HepG2 (cell line): ENCODE measurements around the gene FRMD3. TPM values are rescaled to one million over a fixed set of nuclear protein-coding genes. Genes with fewer than 3 reads are reported as not detected.

Experiments
- ATAC-seq: fragments of 200-7000 bp; cut with Tn5 transposase; 3 replicates; pipeline ENCODE4 v1.9.1; 2020; ENCODE audit warnings: mild to moderate bottlenecking, moderate library complexity
- BruUV-seq: library from RNA; stranded (reverse); fragments of 400-500 nt; replicated peaks from 2 replicates; lab custom pipeline; 2021; lab: Mats Ljungman, UMichigan
- CTCF ChIA-PET: fragments of 300-600 bp; formaldehyde crosslinking; extraction: SDS; loops from one replicate; lab custom pipeline; 2021; ENCODE audit warnings: low total read pairs, inconsistent platforms, low intra/inter-chr PET ratio; lab: Yijun Ruan, JAX
- POLR2A ChIA-PET: fragments of 350-600 bp; sonication (Branson Sonifier 250); formaldehyde crosslinking; loops from one replicate; lab custom pipeline; 2020; ENCODE audit warnings: antibody characterized with exemption, inconsistent platforms; lab: Yijun Ruan, JAX
- DNase-seq: peaks from one replicate; pipeline ENCODE4 v3.0.0-alpha.2; 2015; ENCODE audit warnings: low spot score
- FAIRE-seq: peaks from 3 replicates; lab custom pipeline; 2011; peaks lifted over from hg19 to GRCh38; lab: Jason Lieb, UNC
- H2AFZ ChIP-seq: one replicate; pipeline ENCODE4 v1.6.1; 2011; ENCODE audit warnings: low read length, inconsistent platforms
- H3K27ac ChIP-seq: fragments of 300-600 bp; 3 replicates; pipeline ENCODE4 v1.8.0; 2011; ENCODE audit warnings: mixed run types, mild to moderate bottlenecking, mixed read lengths, low read length, inconsistent platforms; ENCODE audit not compliant: insufficient read depth; ENCODE audit errors: extremely low read length
- H3K27me3 ChIP-seq, 2 experiments: fragments of 200-600 bp in 1 of 2; 2 replicates in 1 of 2; 3 replicates in 1 of 2; pipeline versions ENCODE4 v1.6.0 to v1.8.0; 2011; ENCODE audit warnings: low read length in 2 of 2, mild to moderate bottlenecking in 2 of 2, moderate library complexity in 2 of 2, inconsistent platforms in 1 of 2; ENCODE audit not compliant: insufficient read depth in 2 of 2, control insufficient read depth in 1 of 2
- H3K36me3 ChIP-seq, 2 experiments: fragments of 200-600 bp in 1 of 2; replicated peaks in 1 of 2; 2 replicates in 1 of 2; 3 replicates in 1 of 2; pipeline versions ENCODE4 v1.5.1 to v1.8.0; 2011; ENCODE audit warnings: low read length in 2 of 2, inconsistent platforms in 1 of 2; ENCODE audit not compliant: insufficient read depth in 2 of 2, control insufficient read depth in 1 of 2
- H3K4me1 ChIP-seq: 2 replicates; pipeline ENCODE4 v1.5.1; 2012; ENCODE audit warnings: low read length, inconsistent platforms; ENCODE audit not compliant: insufficient read depth
- H3K4me2 ChIP-seq: 2 replicates; pipeline ENCODE4 v1.6.0; 2011; ENCODE audit warnings: low read depth, low read length, inconsistent platforms
- H3K4me3 ChIP-seq, 3 experiments: fragments of 200-600 bp in 1 of 3; sonication (generic), shearing (Covaris generic) in 1 of 3; replicated peaks in 1 of 3; 2 replicates each; pipeline ENCODE4 v1.5.1; 2011 to 2016; ENCODE audit warnings: low read length in 3 of 3, inconsistent platforms in 2 of 3, low read depth in 2 of 3, mild to moderate bottlenecking in 2 of 3, control low read depth in 1 of 3, mixed read lengths in 1 of 3; ENCODE audit not compliant: insufficient read depth in 1 of 3
- H3K79me2 ChIP-seq: one replicate; pipeline ENCODE4 v1.6.1; 2011; ENCODE audit warnings: low read length, inconsistent platforms; ENCODE audit not compliant: insufficient read depth
- H3K9ac ChIP-seq: 2 replicates; pipeline ENCODE4 v1.6.0; 2011; ENCODE audit warnings: mild to moderate bottlenecking, low read depth, low read length, inconsistent platforms; ENCODE audit not compliant: insufficient read depth
- H3K9me3 ChIP-seq: 2 replicates; pipeline ENCODE4 v1.5.1; 2012; ENCODE audit warnings: mild to moderate bottlenecking, low read length
- H4K20me1 ChIP-seq: 2 replicates; pipeline ENCODE4 v1.6.0; 2011; ENCODE audit warnings: inconsistent platforms, mild to moderate bottlenecking, low read length, moderate library complexity; ENCODE audit not compliant: insufficient read depth
- CCAR2 ChIP-seq: fragments of 200-400 bp; formaldehyde crosslinking; optimal IDR thresholded peaks from 2 replicates; pipeline ENCODE3; 2018; ENCODE audit warnings: low read depth, mild to moderate bottlenecking, low read length, moderate library complexity
- CENPX ChIP-seq: sonication (generic); formaldehyde crosslinking; IDR thresholded peaks from 2 replicates; pipeline ENCODE4 v1.9.0; 2021; ENCODE audit warnings: mild to moderate bottlenecking, missing genetic modification reagents, moderate library complexity
- CREM ChIP-seq, 2 experiments: sonication (generic) in 1 of 2; formaldehyde crosslinking in 1 of 2; IDR thresholded peaks; 2 replicates each; pipeline versions ENCODE4 v1.4.0 to v1.6.1; 2016 to 2020; ENCODE audit warnings: antibody characterized with exemption in 1 of 2, mild to moderate bottlenecking in 1 of 2, missing genetic modification reagents in 1 of 2
- DNMT3B ChIP-seq: conservative IDR thresholded peaks from 2 replicates; pipeline ENCODE4 v1.6.1; 2016; ENCODE audit warnings: missing biosample characterization, control low read depth
- EED ChIP-seq: sonication (generic); formaldehyde crosslinking; IDR thresholded peaks from 2 replicates; pipeline ENCODE4 v1.5.0; 2020; ENCODE audit warnings: mild to moderate bottlenecking, missing genetic modification reagents
- EZH2 ChIP-seq: conservative IDR thresholded peaks from 2 replicates; pipeline ENCODE4 v1.6.1; 2012; ENCODE audit warnings: mild to moderate bottlenecking, low read depth, low read length, moderate library complexity
- GPN1 ChIP-seq: sonication (generic); formaldehyde crosslinking; IDR thresholded peaks from 2 replicates; pipeline ENCODE4 v1.5.1; 2020; ENCODE audit warnings: missing genetic modification reagents, borderline replicate concordance
- NCOA5 ChIP-seq: sonication (generic); formaldehyde crosslinking; IDR thresholded peaks from 2 replicates; pipeline ENCODE4 v1.4.0; 2020; ENCODE audit warnings: missing genetic modification reagents
- NFIC ChIP-seq: IDR thresholded peaks from 2 replicates; pipeline ENCODE4 v1.6.1; 2012; ENCODE audit warnings: mild to moderate bottlenecking, low read length, inconsistent platforms
- NR2C2 ChIP-seq: sonication (generic); formaldehyde crosslinking; IDR thresholded peaks from 2 replicates; pipeline ENCODE4 v1.4.0; 2020; ENCODE audit warnings: missing genetic modification reagents, mild to moderate bottlenecking, moderate library complexity, borderline replicate concordance
- NR3C1 ChIP-seq: sonication (generic); formaldehyde crosslinking; IDR thresholded peaks from 2 replicates; pipeline ENCODE4 v1.4.0; 2020; ENCODE audit warnings: missing genetic modification reagents
- SALL2 ChIP-seq: sonication (generic); formaldehyde crosslinking; IDR thresholded peaks from 2 replicates; pipeline ENCODE4 v1.8.1; 2023; ENCODE audit warnings: mild to moderate bottlenecking, missing genetic modification reagents, inconsistent platforms
- ZNF12 ChIP-seq: sonication (generic); formaldehyde crosslinking; IDR thresholded peaks from 2 replicates; pipeline ENCODE4 v1.5.0; 2020; ENCODE audit warnings: missing genetic modification reagents
- ZNF256 ChIP-seq: sonication (generic); formaldehyde crosslinking; conservative IDR thresholded peaks from 2 replicates; pipeline ENCODE4 v1.4.0; 2020; ENCODE audit warnings: missing genetic modification reagents
- ZNF501 ChIP-seq: sonication (generic); formaldehyde crosslinking; IDR thresholded peaks from 2 replicates; pipeline ENCODE4 v1.5.1; 2020; ENCODE audit warnings: mild to moderate bottlenecking, moderate library complexity, missing genetic modification reagents
- ZNF557 ChIP-seq: sonication (generic); formaldehyde crosslinking; IDR thresholded peaks from 2 replicates; pipeline ENCODE4 v1.4.0; 2020; ENCODE audit warnings: missing genetic modification reagents
- ZNF704 ChIP-seq: sonication (generic); formaldehyde crosslinking; IDR thresholded peaks from 2 replicates; pipeline ENCODE4 v1.8.1; 2023; ENCODE audit warnings: mild to moderate bottlenecking, inconsistent platforms, moderate library complexity, missing genetic modification reagents, borderline replicate concordance
- ZNF782 ChIP-seq: sonication (generic); formaldehyde crosslinking; IDR thresholded peaks from 2 replicates; pipeline ENCODE4 v1.4.0; 2020; ENCODE audit warnings: missing genetic modification reagents, mild to moderate bottlenecking, borderline replicate concordance
- WGBS: methylation state at CpG from one replicate; pipeline ENCODE4 v1.1.6; 2017; ENCODE audit warnings: low lambda C conversion rate; 5-methylcytosine and 5-hydroxymethylcytosine counted together
- in situ Hi-C: cut with HindIII; loops from 2 replicates; pipeline ENCODE4 v1.10.0; 2017; ENCODE audit warnings: low pct_unique_long_range_greater_than_20kb; ENCODE audit not compliant: extremely low pct_ligation_motif_present
- intact Hi-C: fragments of 100-400 bp; cut with micrococcal nuclease; formaldehyde crosslinking; loops from one replicate; pipeline ENCODE4 v1.10.0; 2022; ENCODE audit not compliant: unreplicated experiment
- polyA plus RNA-seq, 8 experiments: library from polyadenylated mRNA; depleted of rRNA in 3 of 8; stranded (reverse) in 7 of 8; unstranded in 1 of 8; fragments of >200 nt; fragmentation: Illumina TruSeq in 4 of 8; extraction: Trizol in 4 of 8; gene quantifications; 2 replicates each; pipeline versions ENCODE4 v1.2.1 to v1.2.3, GENCODE V29; 2011 to 2016; ENCODE audit warnings: low read depth in 4 of 8, missing spikeins in 1 of 8, mixed read lengths in 1 of 8; ENCODE audit not compliant: insufficient read depth in 1 of 8
- total RNA-seq, 5 experiments: library from RNA; depleted of rRNA; stranded (reverse); fragments of >200 nt; fragmentation: Illumina TruSeq; extraction: Trizol; gene quantifications; 2 replicates each; pipeline ENCODE4 v1.2.3, GENCODE V29; 2016; ENCODE audit warnings: low read depth in 1 of 5
- TF ChIP-seq, protein P1 (sequence below): sonication (generic); formaldehyde crosslinking; IDR thresholded peaks from 2 replicates; pipeline ENCODE4 v1.8.0; 2022; ENCODE audit warnings: mild to moderate bottlenecking, missing genetic modification reagents, borderline replicate concordance
- TF ChIP-seq, protein P2 (sequence below): sonication (generic); formaldehyde crosslinking; IDR thresholded peaks from 2 replicates; pipeline ENCODE4 v1.5.0; 2020; ENCODE audit warnings: missing genetic modification reagents

The FRMD3 gene
- total and polyA plus RNA-seq, 2 of the 13 experiments (the other 11 are each of a cell fraction or from before 2014, with no cell fraction given), result 3.2 to 7.7 TPM

DNA sequence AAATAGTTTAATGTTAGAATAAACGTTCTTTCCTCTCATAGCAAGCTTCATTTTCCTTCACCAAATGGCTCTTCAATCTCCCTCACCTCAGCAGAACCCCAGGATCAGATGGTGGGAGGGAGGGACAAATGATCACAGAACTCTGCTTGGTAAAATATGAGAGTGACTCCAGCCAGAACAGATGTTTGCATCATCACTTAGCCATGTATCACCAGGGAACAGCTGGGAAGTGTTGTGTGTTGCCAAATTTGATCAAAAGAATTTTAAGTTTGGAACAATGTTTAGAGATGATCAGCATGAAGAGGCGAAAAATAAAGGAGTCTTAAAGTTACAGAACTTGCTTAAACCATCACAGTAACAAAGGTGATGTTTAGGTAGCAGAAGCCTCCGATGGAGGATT, 115.7 kb downstream of the FRMD3 start:
- TF ChIP-seq ZNF501 (CRISPR knock-in tag) (no peak), NR3C1 (CRISPR knock-in tag) (no peak), SALL2 (CRISPR knock-in tag) (no peak), EED (CRISPR knock-in tag) (no peak), NCOA5 (no peak), NFIC (no peak), ZNF12 (no peak), CENPX (CRISPR knock-in tag) (no peak), CREM (IDR thresholded peaks at IDR 0.05) (no peak), CREM (CRISPR knock-in tag; IDR thresholded peaks at IDR 0.05) (no peak), ZNF704 (CRISPR knock-in tag) (no peak), CCAR2 (no peak), NR2C2 (CRISPR knock-in tag) (no peak), DNMT3B (CRISPR knock-in tag) (no peak), ZNF782 (CRISPR knock-in tag) (no peak), EZH2 (no peak), ZNF256 (no peak), GPN1 (CRISPR knock-in tag) (no peak), ZNF557 (CRISPR knock-in tag) (no peak)
- TF ChIP-seq, protein P1, sequence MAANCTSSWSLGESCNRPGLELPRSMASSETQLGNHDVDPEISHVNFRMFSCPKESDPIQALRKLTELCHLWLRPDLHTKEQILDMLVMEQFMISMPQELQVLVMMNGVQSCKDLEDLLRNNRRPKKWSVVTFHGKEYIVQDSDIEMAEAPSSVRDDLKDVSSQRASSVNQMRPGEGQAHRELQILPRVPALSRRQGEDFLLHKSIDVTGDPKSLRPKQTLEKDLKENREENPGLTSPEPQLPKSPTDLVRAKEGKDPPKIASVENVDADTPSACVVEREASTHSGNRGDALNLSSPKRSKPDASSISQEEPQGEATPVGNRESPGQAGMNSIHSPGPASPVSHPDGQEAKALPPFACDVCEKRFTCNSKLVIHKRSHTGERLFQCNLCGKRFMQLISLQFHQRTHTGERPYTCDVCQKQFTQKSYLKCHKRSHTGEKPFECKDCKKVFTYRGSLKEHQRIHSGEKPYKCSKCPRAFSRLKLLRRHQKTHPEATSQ (CRISPR knock-in tag), result no peak
- TF ChIP-seq, protein P2, sequence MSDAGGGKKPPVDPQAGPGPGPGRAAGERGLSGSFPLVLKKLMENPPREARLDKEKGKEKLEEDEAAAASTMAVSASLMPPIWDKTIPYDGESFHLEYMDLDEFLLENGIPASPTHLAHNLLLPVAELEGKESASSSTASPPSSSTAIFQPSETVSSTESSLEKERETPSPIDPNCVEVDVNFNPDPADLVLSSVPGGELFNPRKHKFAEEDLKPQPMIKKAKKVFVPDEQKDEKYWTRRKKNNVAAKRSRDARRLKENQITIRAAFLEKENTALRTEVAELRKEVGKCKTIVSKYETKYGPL (CRISPR knock-in tag), result no peak

More for the DNA sequence above, 115.7 kb downstream of the FRMD3 start:
- DNase-seq, result no peak
- CTCF ChIA-PET, result no interaction called here
- H4K20me1 ChIP-seq, result no peaks in the 10 kb centered on the region
- WGBS, result 86% methylated on average over 3 of the region's 3 CpGs
- no TSS peak for BruUV-seq
- in situ Hi-C loops, result no loop called here
- no peaks in the 10 kb centered on the region; a peak in 1 of 5 replicates for H3K36me3 ChIP-seq
- peak overlapping the region; percentile 87 for H3K27ac ChIP-seq
- POLR2A ChIA-PET, result no interaction called here
- no peak for FAIRE-seq
- H3K4me3 ChIP-seq, result no peak overlapping the region
- no peak for ATAC-seq
- peaks cover 75% of the 10 kb centered on the region for H3K4me1 ChIP-seq
- H3K9me3 ChIP-seq, result no peaks in the 10 kb centered on the region
- peaks cover 4% of the 10 kb centered on the region for H3K79me2 ChIP-seq
- H3K9ac ChIP-seq, result no peak overlapping the region
- H3K27me3 ChIP-seq, result no peaks in the 10 kb centered on the region
- intact Hi-C loops, result loop anchor here (5.0 kb wide), 1 partner anchor 115 kb away; the partner anchor contains the start of gene FRMD3
- no peak overlapping the region for H3K4me2 ChIP-seq
- no peak overlapping the region for H2AFZ ChIP-seq
